Uterus (tissue), 2 donors: ENCODE data around the gene HGFAC.

Source experiments
- POLR2A ChIP-seq, 2 donors: fragments of 450-650 bp; IDR thresholded peaks; one replicate each; pipeline ENCODE4 v1.6.1; 2016; ENCODE audit warnings: antibody characterized with exemption in 2 of 2, mild to moderate bottlenecking in 1 of 2, moderate library complexity in 1 of 2
- TF ChIP-seq, protein P1 (sequence below), 4 experiments: fragments of 200-600 bp in 2 of 4; fragments of 450-650 bp in 2 of 4; sonication (generic) in 2 of 4; IDR thresholded peaks; one replicate each; pipeline ENCODE4 v1.5.1; 2016 to 2019; ENCODE audit warnings: antibody characterized with exemption in 4 of 4, mild to moderate bottlenecking in 2 of 4, moderate library complexity in 1 of 4

DNA sequence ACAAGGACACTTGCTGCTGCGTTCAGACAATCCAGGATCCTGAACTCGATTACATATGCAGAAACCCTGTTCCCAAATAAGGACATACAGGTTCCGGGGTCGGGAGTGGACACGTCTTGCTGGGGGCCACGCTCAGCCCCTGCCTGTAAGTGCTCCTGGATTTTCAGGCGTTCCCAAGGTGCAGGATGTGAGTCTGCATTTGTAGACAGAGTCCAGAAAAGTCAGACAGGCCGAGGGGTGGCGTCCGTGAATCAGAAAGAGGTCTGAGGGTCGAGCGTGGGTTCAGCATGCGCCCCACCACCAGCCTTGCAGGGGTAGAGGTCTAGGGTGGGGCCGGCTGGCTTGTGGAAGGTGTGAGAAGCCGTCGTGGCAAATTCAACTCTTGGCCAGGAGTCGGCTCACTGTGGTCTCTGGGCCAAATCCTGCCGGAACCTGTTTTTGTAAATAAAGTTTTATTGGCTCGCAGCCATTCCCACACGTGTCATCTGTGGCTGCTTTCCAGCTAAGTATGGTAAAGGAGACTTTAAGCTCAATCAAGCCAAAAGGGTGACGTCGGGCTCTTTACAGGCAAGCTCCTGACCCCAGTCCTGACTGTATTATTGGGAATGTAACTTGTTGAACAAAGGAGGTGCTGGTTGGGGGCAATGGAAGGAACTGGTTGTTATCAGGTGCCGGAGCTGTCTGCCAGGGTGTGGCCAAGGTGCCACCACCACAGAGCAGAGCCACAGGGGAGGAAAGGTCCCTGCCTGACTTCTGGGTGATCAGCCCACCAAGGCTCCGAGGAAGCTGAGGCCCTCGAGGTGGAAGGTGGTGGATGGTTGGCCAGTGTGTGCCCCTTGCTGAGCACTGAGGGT lies 28.7 kb downstream of the HGFAC start:
- TF ChIP-seq, protein P1, sequence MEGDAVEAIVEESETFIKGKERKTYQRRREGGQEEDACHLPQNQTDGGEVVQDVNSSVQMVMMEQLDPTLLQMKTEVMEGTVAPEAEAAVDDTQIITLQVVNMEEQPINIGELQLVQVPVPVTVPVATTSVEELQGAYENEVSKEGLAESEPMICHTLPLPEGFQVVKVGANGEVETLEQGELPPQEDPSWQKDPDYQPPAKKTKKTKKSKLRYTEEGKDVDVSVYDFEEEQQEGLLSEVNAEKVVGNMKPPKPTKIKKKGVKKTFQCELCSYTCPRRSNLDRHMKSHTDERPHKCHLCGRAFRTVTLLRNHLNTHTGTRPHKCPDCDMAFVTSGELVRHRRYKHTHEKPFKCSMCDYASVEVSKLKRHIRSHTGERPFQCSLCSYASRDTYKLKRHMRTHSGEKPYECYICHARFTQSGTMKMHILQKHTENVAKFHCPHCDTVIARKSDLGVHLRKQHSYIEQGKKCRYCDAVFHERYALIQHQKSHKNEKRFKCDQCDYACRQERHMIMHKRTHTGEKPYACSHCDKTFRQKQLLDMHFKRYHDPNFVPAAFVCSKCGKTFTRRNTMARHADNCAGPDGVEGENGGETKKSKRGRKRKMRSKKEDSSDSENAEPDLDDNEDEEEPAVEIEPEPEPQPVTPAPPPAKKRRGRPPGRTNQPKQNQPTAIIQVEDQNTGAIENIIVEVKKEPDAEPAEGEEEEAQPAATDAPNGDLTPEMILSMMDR (IDR thresholded peaks at IDR 0.05), result no peak
- TF ChIP-seq POLR2A (IDR thresholded peaks at IDR 0.05), result no peak
